Measurements from ENCODE around the gene ANTXRL.
"Not testable (repeated sequence)": the region's sequence is repeated elsewhere in the genome, so short reads cannot be mapped to it uniquely, and the experiment has no call there.

The ANTXRL gene

GRCh38 chr10:46327685-46328084 lies 40.9 kb downstream of the ANTXRL start:
- no peaks in the 10 kb centered on the region for H3K4me1 ChIP-seq (ENCODE audit: low read length)
- no peaks in the 10 kb centered on the region for H3K9me3 ChIP-seq (ENCODE audit: insufficient read depth, low read length)
- H3K79me2 ChIP-seq (ENCODE audit: low read length): no peaks in the 10 kb centered on the region
- H3K9ac ChIP-seq (ENCODE audit: low read length): no peak overlapping the region
- H4K20me1 ChIP-seq (ENCODE audit: insufficient read depth, low read length): no peaks in the 10 kb centered on the region
- H3K36me3 ChIP-seq (replicated peaks; ENCODE audit: low read depth, low read length): no peaks in the 10 kb centered on the region
- no peaks in the 10 kb centered on the region for H3K27me3 ChIP-seq (ENCODE audit: low read depth, low read length)
- no peak overlapping the region for H3K4me2 ChIP-seq (ENCODE audit: low read length)
- TF ChIP-seq CTCF (IDR thresholded peaks at IDR 0.05; ENCODE audit: low read depth, low read length) (no peak), EZH2phosphoT487 (IDR thresholded peaks at IDR 0.05; ENCODE audit: low read depth) (no peak)
- no peak overlapping the region for H2AFZ ChIP-seq (ENCODE audit: low read depth, low read length)
- no peak overlapping the region for H3K27ac ChIP-seq (ENCODE audit: low read length)
- H3K4me3 ChIP-seq (ENCODE audit: low read length): no peak overlapping the region

GRCh38 chr10:46328853-46329689 lies 42.3 kb downstream of the ANTXRL start:
- no peaks in the 10 kb centered on the region for H3K4me1 ChIP-seq (ENCODE audit: low read length)
- no peak overlapping the region for H3K9ac ChIP-seq (ENCODE audit: low read length)
- no peaks in the 10 kb centered on the region for H3K36me3 ChIP-seq (replicated peaks; ENCODE audit: low read depth, low read length)
- H3K9me3 ChIP-seq (ENCODE audit: insufficient read depth, low read length): no peaks in the 10 kb centered on the region
- H3K4me2 ChIP-seq (ENCODE audit: low read length): no peak overlapping the region
- no peak overlapping the region for H3K4me3 ChIP-seq (ENCODE audit: low read length)
- H3K27me3 ChIP-seq (ENCODE audit: low read depth, low read length): no peaks in the 10 kb centered on the region
- no peaks in the 10 kb centered on the region for H3K79me2 ChIP-seq (ENCODE audit: low read length)
- H2AFZ ChIP-seq (ENCODE audit: low read depth, low read length): no peak overlapping the region
- H3K27ac ChIP-seq (ENCODE audit: low read length): no peak overlapping the region
- TF ChIP-seq EZH2phosphoT487 (IDR thresholded peaks at IDR 0.05; ENCODE audit: low read depth) (no peak), CTCF (IDR thresholded peaks at IDR 0.05; ENCODE audit: low read depth, low read length) (no peak)
- H4K20me1 ChIP-seq (ENCODE audit: insufficient read depth, low read length): no peaks in the 10 kb centered on the region

GRCh38 chr10:46329690-46330016 lies 42.9 kb downstream of the ANTXRL start:
- Histone ChIP-seq H3K4me3 (ENCODE audit: low read length) (no peak overlapping the region), H3K9me3 (ENCODE audit: insufficient read depth, low read length) (no peaks in the 10 kb centered on the region), H4K20me1 (ENCODE audit: insufficient read depth, low read length) (no peaks in the 10 kb centered on the region), H3K4me1 (ENCODE audit: low read length) (no peaks in the 10 kb centered on the region), H3K27me3 (ENCODE audit: low read depth, low read length) (no peaks in the 10 kb centered on the region), H3K4me2 (ENCODE audit: low read length) (no peak overlapping the region), H3K79me2 (ENCODE audit: low read length) (no peaks in the 10 kb centered on the region), H3K36me3 (replicated peaks; ENCODE audit: low read depth, low read length) (no peaks in the 10 kb centered on the region), H3K27ac (ENCODE audit: low read length) (no peak overlapping the region), H2AFZ (ENCODE audit: low read depth, low read length) (no peak overlapping the region), H3K9ac (ENCODE audit: low read length) (no peak overlapping the region)
- TF ChIP-seq CTCF (IDR thresholded peaks at IDR 0.05; ENCODE audit: low read depth, low read length) (no peak), EZH2phosphoT487 (IDR thresholded peaks at IDR 0.05; ENCODE audit: low read depth) (no peak)

GRCh38 chr10:46330894-46331293 lies 44.1 kb downstream of the ANTXRL start:
- Histone ChIP-seq H3K79me2 (ENCODE audit: low read length) (no peaks in the 10 kb centered on the region), H4K20me1 (ENCODE audit: insufficient read depth, low read length) (no peaks in the 10 kb centered on the region), H3K4me2 (ENCODE audit: low read length) (no peak overlapping the region), H3K9me3 (ENCODE audit: insufficient read depth, low read length) (no peaks in the 10 kb centered on the region), H3K9ac (ENCODE audit: low read length) (no peak overlapping the region), H3K36me3 (replicated peaks; ENCODE audit: low read depth, low read length) (no peaks in the 10 kb centered on the region), H3K4me3 (ENCODE audit: low read length) (no peak overlapping the region), H2AFZ (ENCODE audit: low read depth, low read length) (no peak overlapping the region), H3K27me3 (ENCODE audit: low read depth, low read length) (no peaks in the 10 kb centered on the region), H3K27ac (ENCODE audit: low read length) (no peak overlapping the region), H3K4me1 (ENCODE audit: low read length) (no peaks in the 10 kb centered on the region)
- TF ChIP-seq CTCF (IDR thresholded peaks at IDR 0.05; ENCODE audit: low read depth, low read length): no peak
- TF ChIP-seq EZH2phosphoT487 (IDR thresholded peaks at IDR 0.05; ENCODE audit: low read depth): no peak

GRCh38 chr10:46365484-46365883 lies 78.7 kb downstream of the ANTXRL start:
- not testable (repeated sequence) for H3K9ac ChIP-seq (ENCODE audit: low read length); H3K36me3 ChIP-seq (replicated peaks; ENCODE audit: low read depth, low read length); H3K27ac ChIP-seq (ENCODE audit: low read length); H4K20me1 ChIP-seq (ENCODE audit: insufficient read depth, low read length); H2AFZ ChIP-seq (ENCODE audit: low read depth, low read length); H3K4me1 ChIP-seq (ENCODE audit: low read length); H3K27me3 ChIP-seq (ENCODE audit: low read depth, low read length); H3K9me3 ChIP-seq (ENCODE audit: insufficient read depth, low read length); H3K4me3 ChIP-seq (ENCODE audit: low read length); H3K79me2 ChIP-seq (ENCODE audit: low read length); H3K4me2 ChIP-seq (ENCODE audit: low read length)

GRCh38 chr10:46367209-46367608 lies 80.4 kb downstream of the ANTXRL start:
- H2AFZ ChIP-seq (ENCODE audit: low read depth, low read length); H3K4me1 ChIP-seq (ENCODE audit: low read length); H3K79me2 ChIP-seq (ENCODE audit: low read length); H3K27me3 ChIP-seq (ENCODE audit: low read depth, low read length); H3K27ac ChIP-seq (ENCODE audit: low read length); H4K20me1 ChIP-seq (ENCODE audit: insufficient read depth, low read length); H3K36me3 ChIP-seq (replicated peaks; ENCODE audit: low read depth, low read length); H3K4me2 ChIP-seq (ENCODE audit: low read length); H3K9me3 ChIP-seq (ENCODE audit: insufficient read depth, low read length); H3K9ac ChIP-seq (ENCODE audit: low read length); H3K4me3 ChIP-seq (ENCODE audit: low read length): not testable (repeated sequence)
